Stimulated activated CD8-positive, alpha-beta memory T cell treated with anti-CD3 and anti-CD28 coated beads, Interleukin-15, amount 100 ng/mL, for 48 hours (primary cell): ENCODE data around the gene PRDM12.

ENCODE experiments used
- DNase-seq, 2 donors: peaks; one replicate each; pipeline ENCODE4 v3.0.0-alpha.2; 2020; ENCODE audit warnings: low read depth in 2 of 2

PRDM12 gene

DNA sequence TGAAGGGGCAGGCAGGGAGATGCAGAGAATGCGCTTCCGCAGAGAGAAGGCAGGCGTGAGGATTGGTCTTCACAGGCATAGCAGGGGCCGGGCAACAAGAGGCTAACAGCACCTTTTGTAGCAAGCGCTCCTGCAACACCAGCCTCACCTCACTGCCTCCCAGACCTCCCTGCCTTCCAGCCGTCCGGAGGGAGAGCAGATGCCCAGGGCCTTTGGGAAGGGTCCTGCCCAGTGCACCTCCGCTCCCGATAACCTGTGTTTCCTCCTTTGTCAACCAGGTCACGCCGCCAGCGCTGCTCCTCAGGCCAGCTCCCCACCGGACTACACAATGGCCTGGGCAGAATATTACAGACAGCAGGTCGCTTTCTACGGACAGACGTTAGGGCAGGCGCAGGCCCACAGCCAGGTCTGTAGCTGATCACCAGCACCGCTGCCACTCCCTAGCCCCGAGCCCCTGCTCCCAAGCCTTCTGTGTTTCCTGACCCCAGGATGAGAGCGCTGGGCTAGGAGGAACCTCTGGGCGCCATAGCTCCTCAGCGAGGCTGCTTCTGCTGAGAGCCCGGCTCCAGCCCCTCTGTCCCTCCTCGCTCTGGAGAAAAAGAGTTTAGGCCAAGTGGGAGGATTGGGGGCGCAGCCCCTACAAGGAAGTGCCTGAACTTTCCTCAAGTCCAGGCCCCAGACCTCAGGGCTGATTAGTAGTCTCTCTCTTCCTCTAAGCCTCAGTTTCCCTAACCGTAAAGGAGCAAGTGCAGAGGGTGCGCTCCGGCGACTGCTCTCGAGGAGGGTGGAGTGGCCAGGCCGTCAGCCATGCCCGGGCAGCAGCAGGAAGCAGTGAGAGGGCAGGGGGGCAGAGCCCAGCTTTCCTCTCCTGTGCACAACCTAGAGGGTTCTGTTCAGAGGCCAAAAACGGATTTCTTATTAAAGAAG, 28.4 kb upstream of the PRDM12 start:
- DNase-seq, result no peak

- no peak for DNase-seq
These were observed 27.8 kb upstream of the PRDM12 start for GRCh38 chr9:130636648-130637020.

- DNase-seq, result no peak
These were observed 25.9 kb upstream of the PRDM12 start for GRCh38 chr9:130638284-130639123.

DNA sequence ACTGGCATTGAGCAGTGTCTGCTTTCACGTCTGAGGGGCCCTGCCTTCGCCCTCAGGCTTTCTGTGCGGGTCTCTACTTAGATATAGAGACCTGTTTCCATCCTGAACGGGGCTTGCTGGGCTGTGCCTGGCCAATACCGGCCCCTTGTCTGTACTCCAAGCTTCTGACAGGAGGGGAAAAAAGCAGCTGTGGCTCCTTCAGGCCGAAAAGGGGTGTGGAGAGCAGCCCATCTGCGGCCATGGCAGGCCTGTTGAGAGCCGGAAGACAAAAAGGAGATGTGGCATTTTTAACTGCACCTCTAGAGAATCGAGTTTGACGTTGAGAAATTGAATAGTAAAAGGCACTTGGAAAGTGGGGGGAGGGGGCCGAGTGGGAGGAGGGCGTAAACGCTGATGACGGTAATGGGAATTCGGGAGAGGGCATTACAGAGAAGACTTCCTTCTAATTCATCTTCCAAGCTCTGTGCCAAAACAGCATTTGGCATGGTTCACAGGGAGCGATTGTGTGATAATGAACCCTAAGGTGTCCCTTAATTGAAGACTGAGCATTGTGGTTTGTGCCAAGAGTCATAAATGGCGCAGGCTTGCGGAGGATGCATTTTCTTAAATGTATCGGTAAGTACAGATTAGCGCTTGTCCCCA, 25.1 kb upstream of the PRDM12 start:
- no peak for DNase-seq

DNA sequence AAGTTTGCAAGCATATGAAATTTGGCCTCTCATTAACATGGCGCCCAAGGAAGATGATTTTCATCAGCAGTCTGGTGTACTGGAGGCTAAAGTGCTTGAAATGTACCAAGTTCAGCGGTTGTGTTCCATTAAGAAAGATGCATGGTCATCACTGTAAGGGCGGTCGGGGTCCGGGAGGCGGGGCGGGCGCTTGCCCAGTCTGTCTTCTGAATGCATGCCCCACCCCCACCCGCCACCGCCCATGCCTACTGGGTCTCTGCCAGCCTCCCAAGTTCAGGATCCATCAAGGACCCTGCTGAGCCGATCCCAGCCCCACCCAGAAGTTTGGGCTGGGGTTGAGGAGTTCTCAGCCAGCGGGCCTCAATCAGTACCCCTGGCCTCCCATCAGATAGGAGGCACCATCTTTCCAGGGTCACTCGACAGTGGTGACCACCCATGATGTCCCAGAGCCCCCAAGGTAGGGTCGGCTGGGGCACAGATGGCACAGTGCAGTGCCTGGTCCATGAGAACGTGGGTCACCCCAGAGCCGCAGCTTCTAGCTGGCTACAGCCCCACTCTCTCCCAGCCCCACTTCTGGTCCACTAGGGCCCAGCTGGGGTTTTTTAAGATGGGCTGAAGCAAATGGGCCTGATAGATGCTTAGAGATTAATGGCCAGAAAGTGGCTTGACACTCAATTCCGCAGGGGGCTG, 24.4 kb upstream of the PRDM12 start:
- no peak for DNase-seq

DNA sequence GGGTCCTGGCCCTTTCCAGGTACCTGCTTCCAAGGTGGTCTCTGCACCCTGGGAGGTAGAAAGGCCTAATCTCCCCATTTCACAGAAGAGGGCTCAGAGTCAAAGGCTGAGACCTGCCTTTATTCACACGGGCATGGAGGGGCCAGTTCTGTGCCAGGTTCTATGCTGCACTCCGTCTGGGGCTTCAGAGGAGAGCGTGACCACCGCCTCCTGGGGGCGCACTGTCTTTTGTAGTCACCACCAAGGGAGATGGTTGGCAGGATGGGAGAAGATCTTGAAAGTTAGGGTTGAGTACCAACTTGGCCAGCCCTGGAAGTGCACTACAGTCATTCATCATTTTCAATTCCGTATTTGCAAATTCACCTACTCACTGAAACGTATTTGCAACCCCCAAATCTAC, 23.7 kb upstream of the PRDM12 start:
- no peak for DNase-seq

GRCh38 chr9:130642926-130643325, 21.5 kb upstream of the PRDM12 start:
- DNase-seq, result no peak

GRCh38 chr9:130651221-130651620, 13.2 kb upstream of the PRDM12 start:
- DNase-seq, result no peak

DNA sequence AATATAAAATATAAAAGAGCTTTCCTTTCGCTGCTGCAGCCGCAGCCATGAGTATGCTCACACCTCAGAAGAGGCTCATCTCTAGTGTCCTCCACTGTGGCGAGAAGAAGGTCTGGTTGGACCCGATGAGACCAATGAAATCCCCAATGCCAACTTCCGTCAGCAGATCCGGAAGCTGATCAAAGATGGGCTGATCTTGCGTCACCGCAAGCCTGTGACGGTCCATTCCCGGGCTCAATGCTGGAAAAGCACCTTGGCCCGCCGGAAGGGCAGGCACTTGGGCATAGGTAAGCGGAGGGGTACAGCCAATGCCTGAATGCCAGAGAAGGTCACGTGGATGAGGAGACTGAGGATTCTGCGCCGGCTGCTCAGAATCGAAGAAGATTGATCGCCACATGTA, 12.6 kb upstream of the PRDM12 start:
- DNase-seq, result no peak

DNA sequence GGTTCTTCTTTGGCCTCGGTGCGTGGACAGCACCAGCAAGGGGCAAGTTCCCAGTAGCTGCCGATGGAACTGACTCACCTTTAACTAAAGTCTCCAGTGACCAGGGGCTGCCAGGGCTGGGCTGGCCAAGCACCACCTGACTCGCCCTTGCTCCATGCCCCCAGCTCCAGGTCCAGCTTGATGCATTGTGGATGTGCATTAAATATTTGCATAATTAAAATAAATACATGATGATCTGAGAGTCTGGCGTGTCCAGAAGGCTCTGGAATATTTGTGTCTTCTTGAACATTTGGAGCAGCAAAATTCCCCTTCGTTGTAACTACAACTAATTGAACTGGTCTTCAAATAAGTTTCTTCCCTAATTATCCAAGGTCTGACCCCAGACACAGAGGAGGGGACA, 9.5 kb upstream of the PRDM12 start:
- DNase-seq, result no peak

DNA sequence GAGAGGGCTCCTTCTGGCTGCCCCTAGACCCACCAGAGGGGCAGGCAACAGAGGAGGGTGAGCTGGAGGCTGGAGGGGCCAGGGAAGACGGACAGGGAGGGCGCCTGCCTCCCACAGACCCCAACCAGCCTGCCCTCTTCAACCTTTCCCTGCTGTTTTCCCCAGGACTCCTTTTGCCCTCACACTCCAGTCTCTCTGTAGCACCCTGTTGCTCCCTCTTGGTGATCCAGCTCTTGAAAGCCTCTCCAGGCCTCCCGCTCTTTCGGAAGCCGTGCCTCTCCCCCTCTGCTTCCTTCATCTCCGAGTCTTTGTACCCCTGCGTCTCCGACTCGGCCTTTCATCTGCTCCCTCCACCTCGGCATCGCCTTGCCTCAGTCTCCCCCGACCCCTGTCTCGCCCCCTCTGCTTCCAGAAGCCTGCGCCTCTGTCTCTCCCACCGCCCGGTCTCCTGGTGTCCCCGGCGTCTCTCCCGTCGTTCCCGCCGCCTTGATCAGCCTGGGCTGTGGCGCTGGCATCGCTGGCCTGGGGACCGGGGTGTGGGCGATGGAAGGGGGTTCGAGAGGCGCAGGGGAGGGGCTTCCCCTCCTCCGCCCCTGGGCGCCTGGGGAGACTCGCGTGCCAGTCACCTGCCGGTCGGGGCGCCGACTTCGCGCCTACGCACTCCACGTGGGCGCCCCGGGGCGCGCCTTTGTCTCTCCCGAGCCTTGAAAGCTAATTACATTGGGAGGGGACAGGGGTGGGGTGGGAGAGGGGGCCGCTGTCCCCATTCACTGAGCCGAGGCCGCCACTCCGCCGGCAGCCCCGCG, 5.3 kb upstream of the PRDM12 start:
- no peak for DNase-seq

DNA sequence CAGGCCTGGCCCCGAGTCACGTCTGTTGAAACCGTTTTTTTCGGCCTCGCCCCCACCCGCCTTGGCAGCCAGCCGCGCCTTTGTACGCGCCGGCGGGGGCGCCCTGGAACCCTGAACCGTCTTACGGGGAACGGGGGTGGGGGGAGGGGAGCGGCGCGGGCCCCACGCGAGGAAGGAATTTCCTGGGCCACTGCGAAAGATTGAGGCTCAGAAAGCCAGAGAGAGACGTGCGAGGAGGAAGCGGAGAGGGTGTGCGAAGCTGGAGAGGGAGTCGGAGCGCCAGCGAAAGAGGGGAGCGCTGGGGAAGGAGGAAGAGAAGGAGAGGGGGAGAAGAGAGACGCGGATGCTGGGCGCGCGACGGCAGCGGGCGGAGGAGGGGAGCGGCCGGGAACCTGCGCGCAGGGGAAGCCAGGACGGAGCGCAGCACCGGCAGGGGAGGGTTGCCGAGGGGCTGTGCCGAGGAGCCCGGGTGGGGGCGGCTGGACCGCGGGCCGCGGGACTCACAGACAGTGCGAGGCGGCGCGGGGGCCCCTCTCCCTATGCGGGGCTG, 4.6 kb upstream of the PRDM12 start:
- DNase-seq, result no peak

- DNase-seq, result no peak
These were observed 4.1 kb upstream of the PRDM12 start for GRCh38 chr9:130660326-130660682.

- DNase-seq, result no peak
These were observed 3.5 kb upstream of the PRDM12 start for GRCh38 chr9:130660683-130661450.

- no peak for DNase-seq
These were observed 2.8 kb upstream of the PRDM12 start for GRCh38 chr9:130661451-130662098.

GRCh38 chr9:130662099-130662969, 2.1 kb upstream of the PRDM12 start:
- no peak for DNase-seq

GRCh38 chr9:130662970-130663257, 1.5 kb upstream of the PRDM12 start:
- no peak for DNase-seq

DNA sequence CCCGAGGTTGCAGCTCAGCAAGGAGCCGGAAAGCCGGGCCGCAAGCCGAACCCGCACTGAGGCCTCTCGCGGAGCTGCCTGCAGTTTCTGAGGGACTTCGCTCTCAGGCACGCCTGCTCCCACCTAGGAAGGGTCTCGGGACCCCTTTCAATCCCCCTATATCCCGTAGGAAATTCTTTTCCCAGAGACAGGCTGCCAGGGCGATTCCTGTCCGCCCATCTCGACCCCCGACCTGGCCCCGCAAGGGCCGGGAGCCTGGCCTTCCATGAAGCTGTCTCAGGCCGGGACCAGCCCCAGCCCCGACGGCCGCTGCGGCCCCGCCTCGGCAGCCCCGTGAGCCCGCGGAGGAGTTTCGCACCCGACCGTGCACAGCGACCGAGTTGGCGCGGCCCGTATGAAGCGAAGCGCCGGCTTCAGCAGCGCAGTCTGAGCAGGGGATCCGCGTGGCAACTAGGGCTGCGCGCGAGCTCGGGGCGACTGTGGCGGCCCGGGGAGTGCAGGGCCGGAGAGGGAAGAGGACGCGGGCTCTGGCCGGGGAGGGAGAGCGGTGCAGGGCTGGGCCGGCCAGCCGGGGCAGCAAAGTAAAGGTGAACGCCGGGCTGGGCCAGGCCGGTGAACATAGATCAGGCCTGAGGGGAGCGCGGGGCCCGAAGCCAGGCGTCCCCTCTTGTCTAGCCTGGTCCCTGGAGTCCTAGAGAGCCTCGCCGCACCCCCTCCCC, 977 bp upstream of the PRDM12 start:
- no peak for DNase-seq
